Globus pallidus (tissue), 1 donor: ENCODE data around the gene INSM1.
A peak's percentile ranks its signal among the peaks of the same experiment; 100 is the strongest.

Experiments
- DNase-seq: peaks from one replicate; pipeline ENCODE4 v3.0.0-alpha.2; 2015; ENCODE audit warnings: low spot score

Gene INSM1

GRCh38 chr20:20393207-20394120 lies 25.6 kb downstream of the INSM1 start:
- no peak for DNase-seq

- no peak for DNase-seq
Observed at GRCh38 chr20:20395087-20395486, 27.2 kb downstream of the INSM1 start.

GRCh38 chr20:20395903-20396568 lies 28.1 kb downstream of the INSM1 start:
- DNase-seq: no peak

- DNase-seq: no peak
Observed at GRCh38 chr20:20396794-20397193, 28.9 kb downstream of the INSM1 start.

- DNase-seq: peak; percentile 19
Observed at GRCh38 chr20:20398123-20398522, 30.2 kb downstream of the INSM1 start.

- no peak for DNase-seq
Observed at GRCh38 chr20:20399531-20400500, 31.9 kb downstream of the INSM1 start.

GRCh38 chr20:20401991-20402390 lies 34.1 kb downstream of the INSM1 start:
- no peak for DNase-seq

- DNase-seq: no peak
Observed at GRCh38 chr20:20404633-20405032, 36.7 kb downstream of the INSM1 start.

- DNase-seq: no peak
Observed at GRCh38 chr20:20405623-20406022, 37.7 kb downstream of the INSM1 start.

GRCh38 chr20:20406306-20406705 lies 38.4 kb downstream of the INSM1 start:
- DNase-seq: no peak

GRCh38 chr20:20407891-20408805 lies 40.2 kb downstream of the INSM1 start:
- peak; percentile 85 for DNase-seq

GRCh38 chr20:20409331-20409730 lies 41.4 kb downstream of the INSM1 start:
- no peak for DNase-seq

GRCh38 chr20:20410678-20411077 lies 42.8 kb downstream of the INSM1 start:
- DNase-seq: peak; percentile 74

- peak; percentile 53 for DNase-seq
Observed at GRCh38 chr20:20411402-20411801, 43.5 kb downstream of the INSM1 start.

- DNase-seq: peak; percentile 33
Observed at GRCh38 chr20:20411836-20412235, 43.9 kb downstream of the INSM1 start.

GRCh38 chr20:20412750-20413149 lies 44.8 kb downstream of the INSM1 start:
- DNase-seq: peak; percentile 16

GRCh38 chr20:20413810-20414281 lies 45.9 kb downstream of the INSM1 start:
- peak; percentile 19 for DNase-seq

GRCh38 chr20:20414640-20415220 lies 46.8 kb downstream of the INSM1 start:
- DNase-seq: no peak

- no peak for DNase-seq
Observed at GRCh38 chr20:20415321-20415720, 47.4 kb downstream of the INSM1 start.

GRCh38 chr20:20417876-20418676 lies 50.2 kb downstream of the INSM1 start:
- DNase-seq: no peak
